B cell (primary cell): ENCODE results near the gene ITGB1. TPM values are rescaled to one million over a fixed set of nuclear protein-coding genes. Genes with fewer than 3 reads are reported as not detected.

Experiments
- ATAC-seq: fragments of 200-7000 bp; cut with Tn5 transposase; one replicate; pipeline ENCODE4 v1.10.0; 2021; ENCODE audit warnings: low read depth, mild to moderate bottlenecking, moderate number of reproducible peaks, moderate library complexity
- CTCF ChIA-PET: fragments of 350-600 bp; sonication (Branson Sonifier 250); formaldehyde crosslinking; loops from one replicate; lab custom pipeline; 2021; ENCODE audit warnings: antibody characterized with exemption, inconsistent platforms; lab: Charles Lee
- POLR2A ChIA-PET: fragments of 350-600 bp; sonication (Branson Sonifier 250); formaldehyde crosslinking; loops from one replicate; lab custom pipeline; 2021; ENCODE audit warnings: antibody characterized with exemption; lab: Charles Lee
- DNase-seq: peaks from one replicate; pipeline ENCODE4 v3.0.0; 2013
- H2AFZ ChIP-seq: 2 replicates; pipeline ENCODE4 v1.6.1; 2012; ENCODE audit warnings: mild to moderate bottlenecking, low read depth, low read length; ENCODE audit not compliant: insufficient read depth, poor library complexity, severe bottlenecking
- H3K27ac ChIP-seq, 2 donors: 1 replicate in 1 of 2; 2 replicates in 1 of 2; pipeline ENCODE4 v1.5.1; 2012 to 2013; ENCODE audit warnings: low read length in 2 of 2, mild to moderate bottlenecking in 2 of 2, moderate library complexity in 1 of 2
- H3K27me3 ChIP-seq, 4 experiments: fragments of 200-600 bp in 1 of 4; sonication (generic) in 1 of 4; replicated peaks in 1 of 4; 1 replicate in 2 of 4; 2 replicates in 2 of 4; pipeline versions ENCODE4 v1.6.1 to v1.7.0; 2013 to 2016; ENCODE audit warnings: low read length in 3 of 4, mild to moderate bottlenecking in 2 of 4, mixed read lengths in 1 of 4, moderate library complexity in 1 of 4; ENCODE audit not compliant: insufficient read depth in 4 of 4, control insufficient read depth in 3 of 4; ENCODE audit errors: control extremely low read depth in 1 of 4
- H3K36me3 ChIP-seq, 2 experiments: replicated peaks in 1 of 2; 1 replicate in 1 of 2; 2 replicates in 1 of 2; pipeline versions ENCODE4 v1.6.1 to v1.7.1; 2013; ENCODE audit warnings: low read length in 1 of 2; ENCODE audit not compliant: insufficient read depth in 2 of 2, control insufficient read depth in 1 of 2; ENCODE audit errors: control extremely low read depth in 1 of 2, extremely low read depth in 1 of 2
- H3K4me1 ChIP-seq, 2 donors: fragments of 200-600 bp in 1 of 2; sonication (generic) in 1 of 2; 1 replicate in 1 of 2; 2 replicates in 1 of 2; pipeline versions ENCODE4 v1.5.1 to v1.6.1; 2013 to 2017; ENCODE audit warnings: low read length in 2 of 2; ENCODE audit not compliant: control insufficient read depth in 2 of 2, insufficient read depth in 2 of 2
- H3K4me2 ChIP-seq: replicated peaks from 2 replicates; pipeline ENCODE3; 2012; ENCODE audit warnings: mild to moderate bottlenecking, low read depth, low read length; ENCODE audit not compliant: poor library complexity, severe bottlenecking
- H3K4me3 ChIP-seq, 5 experiments: fragments of 200-600 bp in 1 of 5; sonication (generic) in 1 of 5; 1 replicate in 3 of 5; 2 replicates in 2 of 5; pipeline versions ENCODE4 v1.5.1 to v1.7.0; 2011 to 2016; ENCODE audit warnings: low read length in 4 of 5, mild to moderate bottlenecking in 4 of 5, low read depth in 2 of 5, control low read depth in 1 of 5, moderate library complexity in 1 of 5; ENCODE audit not compliant: insufficient read depth in 1 of 5; ENCODE audit errors: control extremely low read depth in 1 of 5, extremely low read depth in 1 of 5
- H3K79me2 ChIP-seq: fragments of 200-600 bp; sonication (generic); one replicate; pipeline ENCODE4 v1.6.0; 2016; ENCODE audit warnings: low read length; ENCODE audit not compliant: control insufficient read depth, insufficient read depth
- H3K9ac ChIP-seq: fragments of 200-600 bp; sonication (generic); 2 replicates; pipeline ENCODE4 v1.6.1; 2017; ENCODE audit warnings: mild to moderate bottlenecking, low read length, moderate library complexity
- H3K9me3 ChIP-seq, 3 donors: one replicate each; pipeline versions ENCODE4 v1.6.1 to v1.7.1; 2013; ENCODE audit warnings: low read length in 2 of 3; ENCODE audit not compliant: control insufficient read depth in 2 of 3, insufficient read depth in 1 of 3; ENCODE audit errors: control extremely low read depth in 1 of 3
- H4K20me1 ChIP-seq: 2 replicates; pipeline ENCODE4 v1.6.0; 2012; ENCODE audit warnings: mild to moderate bottlenecking, low read length; ENCODE audit not compliant: insufficient read depth, control insufficient read depth, poor library complexity, severe bottlenecking
- H3K27ac Mint-ChIP-seq: one replicate; pipeline ENCODE4 v1.8.0; 2021; ENCODE audit warnings: mixed read lengths
- H3K27me3 Mint-ChIP-seq: one replicate; pipeline ENCODE4 v1.8.0; 2021; ENCODE audit warnings: mixed read lengths
- H3K4me1 Mint-ChIP-seq: one replicate; pipeline ENCODE4 v1.8.0; 2021; ENCODE audit warnings: mixed read lengths
- H3K4me3 Mint-ChIP-seq: one replicate; pipeline ENCODE4 v1.8.0; 2021; ENCODE audit warnings: mixed read lengths
- H3K9me3 Mint-ChIP-seq: one replicate; pipeline ENCODE4 v1.8.0; 2022; ENCODE audit warnings: mixed read lengths; ENCODE audit not compliant: insufficient read depth
- EZH2 ChIP-seq: IDR thresholded peaks from 2 replicates; pipeline ENCODE4 v1.6.1; 2012; ENCODE audit warnings: borderline replicate concordance, low read depth, mild to moderate bottlenecking, moderate library complexity, low read length; ENCODE audit not compliant: insufficient read depth, poor library complexity, severe bottlenecking
- WGBS: methylation state at CpG from one replicate; pipeline ENCODE4 v1.1.5; 2013; ENCODE audit warnings: missing lambda C conversion rate; ENCODE audit not compliant: insufficient coverage; 5-methylcytosine and 5-hydroxymethylcytosine counted together
- intact Hi-C: fragments of 100-400 bp; cut with micrococcal nuclease; formaldehyde crosslinking; loops from one replicate; pipeline ENCODE4 v1.10.0; 2022
- polyA plus RNA-seq: library from polyadenylated mRNA; depleted of rRNA; stranded (reverse); fragments of >200 nt; gene quantifications from 2 replicates; pipeline ENCODE4 v1.2.3, GENCODE V29; 2012
- total RNA-seq, 2 donors: library from RNA; stranded (reverse); fragments of 120-200 nt in 1 of 2; gene quantifications; 1 replicate in 1 of 2; 2 replicates in 1 of 2; pipeline versions ENCODE4 v1.2.3 to v1.2.4, GENCODE V29; 2013 to 2022
- TF ChIP-seq, protein P1 (sequence below): fragments of 200-600 bp; IDR thresholded peaks from one replicate; pipeline ENCODE4 v1.8.0; 2022; ENCODE audit warnings: antibody characterized with exemption, mild to moderate bottlenecking

The ITGB1 gene
- total and polyA plus RNA-seq, 2 donors (not counting 1 experiment from before 2014, with no cell fraction given) = 30.8 to 128 TPM

DNA sequence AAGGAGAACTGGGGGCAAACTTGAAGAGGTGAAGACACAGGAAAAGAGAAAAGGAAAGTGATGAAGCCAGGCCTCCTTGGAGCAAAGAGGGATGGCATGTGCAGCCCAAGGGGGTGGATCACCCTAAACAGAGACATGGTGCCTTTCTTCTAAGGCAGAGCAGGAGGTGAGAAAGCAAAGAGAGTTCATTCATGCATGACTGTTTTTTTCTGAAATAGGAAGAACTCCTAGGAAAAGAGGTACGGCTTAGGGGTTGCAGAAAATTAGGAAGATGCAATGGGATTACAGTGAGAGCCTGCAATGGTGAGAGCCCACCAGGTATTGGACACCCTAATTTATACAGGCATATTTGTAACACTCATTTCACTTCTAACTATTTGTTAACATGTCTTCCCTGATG lies 15.9 kb downstream of the ITGB1 start:
- POLR2A ChIA-PET = no interaction called here
- intact Hi-C loops = loop anchor here (2.0 kb wide), 1 partner anchor 15 kb away; no protein-coding TSS in a partner anchor
- peak overlapping the region; percentile 26 for H3K4me3 Mint-ChIP-seq
- H3K27me3 Mint-ChIP-seq = no peaks in the 10 kb centered on the region
- Histone ChIP-seq H3K9me3 (no peaks in the 10 kb centered on the region), H3K4me2 (peak overlapping the region; percentile 7), H4K20me1 (peaks cover 19% of the 10 kb centered on the region), H3K4me1 (peaks cover 40 to 49% of the 10 kb centered on the region in 2 donors), H3K79me2 (peaks cover 83% of the 10 kb centered on the region), H3K4me3 (no peak overlapping the region), H3K9ac (no peak overlapping the region), H2AFZ (no peak overlapping the region), H3K36me3 (no peaks in the 10 kb centered on the region), H3K27ac (no peak overlapping the region), H3K27me3 (no peaks in the 10 kb centered on the region)
- DNase-seq (no peak), ATAC-seq (no peak)
- H3K27ac Mint-ChIP-seq = peak overlapping the region; percentile 37
- no peak for TF ChIP-seq EZH2
- TF ChIP-seq, protein P1, sequence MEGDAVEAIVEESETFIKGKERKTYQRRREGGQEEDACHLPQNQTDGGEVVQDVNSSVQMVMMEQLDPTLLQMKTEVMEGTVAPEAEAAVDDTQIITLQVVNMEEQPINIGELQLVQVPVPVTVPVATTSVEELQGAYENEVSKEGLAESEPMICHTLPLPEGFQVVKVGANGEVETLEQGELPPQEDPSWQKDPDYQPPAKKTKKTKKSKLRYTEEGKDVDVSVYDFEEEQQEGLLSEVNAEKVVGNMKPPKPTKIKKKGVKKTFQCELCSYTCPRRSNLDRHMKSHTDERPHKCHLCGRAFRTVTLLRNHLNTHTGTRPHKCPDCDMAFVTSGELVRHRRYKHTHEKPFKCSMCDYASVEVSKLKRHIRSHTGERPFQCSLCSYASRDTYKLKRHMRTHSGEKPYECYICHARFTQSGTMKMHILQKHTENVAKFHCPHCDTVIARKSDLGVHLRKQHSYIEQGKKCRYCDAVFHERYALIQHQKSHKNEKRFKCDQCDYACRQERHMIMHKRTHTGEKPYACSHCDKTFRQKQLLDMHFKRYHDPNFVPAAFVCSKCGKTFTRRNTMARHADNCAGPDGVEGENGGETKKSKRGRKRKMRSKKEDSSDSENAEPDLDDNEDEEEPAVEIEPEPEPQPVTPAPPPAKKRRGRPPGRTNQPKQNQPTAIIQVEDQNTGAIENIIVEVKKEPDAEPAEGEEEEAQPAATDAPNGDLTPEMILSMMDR = no peak
- H3K9me3 Mint-ChIP-seq = no peaks in the 10 kb centered on the region
- no CpG with 5 or more reads among the region's 1 CpG for WGBS
- CTCF ChIA-PET = interaction anchor here (1.3 kb wide), 2 partner anchors 12 to 67 kb away, joined by 3 read pairs; no protein-coding TSS in a partner anchor
- H3K4me1 Mint-ChIP-seq = peaks cover 70% of the 10 kb centered on the region

DNA sequence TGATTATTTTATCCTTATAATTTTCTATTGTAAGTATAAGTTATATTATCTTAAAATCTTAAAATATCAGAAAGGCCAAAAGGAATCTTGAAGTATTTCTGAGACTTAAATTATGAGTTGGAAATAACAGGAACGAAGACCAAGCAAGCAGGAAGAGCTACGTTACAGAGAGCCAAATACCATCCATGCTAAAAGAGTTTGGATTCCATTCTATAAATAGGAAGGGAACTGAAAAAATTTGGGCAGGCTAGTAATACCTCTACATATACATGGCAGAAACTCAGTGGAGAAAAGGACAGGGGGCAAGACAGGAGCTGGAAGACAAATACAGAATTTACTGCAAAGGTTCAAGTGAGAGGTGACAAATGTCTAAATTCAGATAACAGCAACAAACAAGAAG lies 16.7 kb downstream of the ITGB1 start:
- Histone ChIP-seq H3K79me2 (peaks cover 80% of the 10 kb centered on the region), H3K4me1 (peaks cover 40 to 49% of the 10 kb centered on the region in 2 donors), H3K36me3 (no peaks in the 10 kb centered on the region), H3K27me3 (no peaks in the 10 kb centered on the region), H3K4me3 (no peak overlapping the region), H3K9ac (no peak overlapping the region), H4K20me1 (peaks cover 19% of the 10 kb centered on the region), H3K27ac (peak overlapping the region in 1 of 2 donors; percentile 50), H3K4me2 (no peak overlapping the region), H2AFZ (no peak overlapping the region), H3K9me3 (no peaks in the 10 kb centered on the region)
- no peaks in the 10 kb centered on the region for H3K27me3 Mint-ChIP-seq
- ChIA-PET CTCF (interaction anchor here (1.3 kb wide), 2 partner anchors 13 to 68 kb away, joined by 3 read pairs; no protein-coding TSS in a partner anchor), POLR2A (no interaction called here)
- ATAC-seq (no peak), DNase-seq (no peak)
- H3K4me1 Mint-ChIP-seq = peaks cover 68% of the 10 kb centered on the region
- intact Hi-C loops = no loop called here
- no peak overlapping the region for H3K4me3 Mint-ChIP-seq
- no CpG with 5 or more reads among the region's 2 CpGs for WGBS
- no peak for TF ChIP-seq EZH2
- TF ChIP-seq, protein P1 = no peak
- no peak overlapping the region for H3K27ac Mint-ChIP-seq
- no peaks in the 10 kb centered on the region for H3K9me3 Mint-ChIP-seq
